Measurements from ENCODE around the gene GALNT8. TPM values are rescaled to one million over a fixed set of nuclear protein-coding genes. Genes with fewer than 3 reads are reported as not detected.
"Not testable (repeated sequence)": the region's sequence is repeated elsewhere in the genome, so short reads cannot be mapped to it uniquely, and the experiment has no call there.

GALNT8 gene
- polyA plus RNA-seq, 1 experiment = not detected

GRCh38 chr12:4707306-4707705 is 12.9 kb upstream of the GALNT8 start:
- H3K4me3 ChIP-seq (ENCODE audit: low read depth, low read length) = no peak overlapping the region
- no peak for TF ChIP-seq CTCF (IDR thresholded peaks at IDR 0.05; ENCODE audit: low read depth, low read length)
- no peak for DNase-seq (ENCODE audit: low read depth, low spot score)
- ChIA-PET CTCF (interaction anchor here (0.9 kb wide), 1 partner anchor 150 kb away, joined by 4 read pairs; no protein-coding TSS in a partner anchor), POLR2A (no interaction called here)
- no peaks in the 10 kb centered on the region for H3K27me3 ChIP-seq (ENCODE audit: control insufficient read depth, insufficient read depth, low read length)
- no peaks in the 10 kb centered on the region for H3K9me3 ChIP-seq (ENCODE audit: control insufficient read depth, insufficient read depth, low read length)
- H3K27ac ChIP-seq (ENCODE audit: low read depth, low read length) = no peak overlapping the region

DNA sequence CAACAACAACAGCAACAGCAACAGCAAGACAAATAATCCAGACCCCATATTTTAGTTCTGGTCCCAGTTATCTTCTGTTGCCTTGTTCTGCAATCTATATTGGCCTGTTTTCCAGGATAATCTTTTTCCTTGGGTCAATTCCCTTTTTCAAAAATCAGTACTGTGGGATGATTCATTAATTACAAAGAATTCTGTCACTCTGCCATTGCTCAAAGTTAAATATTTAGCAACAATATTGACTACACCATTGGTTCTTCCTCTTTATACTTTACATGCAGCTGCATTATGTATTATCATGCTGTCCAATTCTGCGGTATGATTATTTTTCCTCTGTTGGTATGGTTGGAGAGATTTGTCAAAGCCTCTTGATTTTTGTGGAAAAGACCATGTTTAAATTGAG is 10.1 kb upstream of the GALNT8 start:
- CTCF ChIA-PET = no interaction called here
- no peak overlapping the region for H3K27ac ChIP-seq (ENCODE audit: low read depth, low read length)
- no peaks in the 10 kb centered on the region for H3K9me3 ChIP-seq (ENCODE audit: control insufficient read depth, insufficient read depth, low read length)
- DNase-seq (ENCODE audit: low read depth, low spot score) = no peak
- no peaks in the 10 kb centered on the region for H3K27me3 ChIP-seq (ENCODE audit: control insufficient read depth, insufficient read depth, low read length)
- no peak overlapping the region for H3K4me3 ChIP-seq (ENCODE audit: low read depth, low read length)
- POLR2A ChIA-PET = no interaction called here
- no peak for TF ChIP-seq CTCF (IDR thresholded peaks at IDR 0.05; ENCODE audit: low read depth, low read length)

DNA sequence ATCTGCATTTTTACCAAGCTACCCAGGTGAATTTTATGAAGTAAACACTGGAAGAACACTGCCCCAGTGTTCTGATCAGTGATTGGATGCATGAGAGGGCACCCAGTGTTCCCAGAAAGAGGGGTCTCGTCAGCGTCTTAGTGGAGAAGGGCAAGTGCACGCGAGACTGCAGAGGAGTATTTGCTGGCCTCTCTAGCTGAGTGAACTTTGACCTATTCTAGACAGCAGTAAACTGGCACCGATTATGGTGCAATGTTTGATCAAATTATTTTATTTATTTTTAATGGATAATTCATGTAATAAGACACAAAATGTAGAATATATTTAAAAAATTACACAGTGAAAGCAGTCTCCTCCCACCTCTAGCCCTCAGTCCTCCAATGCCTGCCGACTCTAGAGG is 5.3 kb upstream of the GALNT8 start:
- Histone ChIP-seq H3K4me3 (ENCODE audit: low read depth, low read length) (no peak overlapping the region), H3K27ac (ENCODE audit: low read depth, low read length) (no peak overlapping the region), H3K27me3 (ENCODE audit: control insufficient read depth, insufficient read depth, low read length) (no peaks in the 10 kb centered on the region), H3K9me3 (ENCODE audit: control insufficient read depth, insufficient read depth, low read length) (no peaks in the 10 kb centered on the region)
- no peak for TF ChIP-seq CTCF (IDR thresholded peaks at IDR 0.05; ENCODE audit: low read depth, low read length)
- ChIA-PET POLR2A (no interaction called here), CTCF (no interaction called here)
- DNase-seq (ENCODE audit: low read depth, low spot score) = no peak

- no peak overlapping the region for H3K27ac ChIP-seq (ENCODE audit: low read depth, low read length)
- DNase-seq (ENCODE audit: low read depth, low spot score) = no peak
- POLR2A ChIA-PET = no interaction called here
- no peak overlapping the region for H3K4me3 ChIP-seq (ENCODE audit: low read depth, low read length)
- TF ChIP-seq CTCF (IDR thresholded peaks at IDR 0.05; ENCODE audit: low read depth, low read length) = no peak
- no peaks in the 10 kb centered on the region for H3K27me3 ChIP-seq (ENCODE audit: control insufficient read depth, insufficient read depth, low read length)
- CTCF ChIA-PET = no interaction called here
- H3K9me3 ChIP-seq (ENCODE audit: control insufficient read depth, insufficient read depth, low read length) = no peaks in the 10 kb centered on the region
These were observed 2.4 kb upstream of the GALNT8 start for GRCh38 chr12:4717806-4718205.

DNA sequence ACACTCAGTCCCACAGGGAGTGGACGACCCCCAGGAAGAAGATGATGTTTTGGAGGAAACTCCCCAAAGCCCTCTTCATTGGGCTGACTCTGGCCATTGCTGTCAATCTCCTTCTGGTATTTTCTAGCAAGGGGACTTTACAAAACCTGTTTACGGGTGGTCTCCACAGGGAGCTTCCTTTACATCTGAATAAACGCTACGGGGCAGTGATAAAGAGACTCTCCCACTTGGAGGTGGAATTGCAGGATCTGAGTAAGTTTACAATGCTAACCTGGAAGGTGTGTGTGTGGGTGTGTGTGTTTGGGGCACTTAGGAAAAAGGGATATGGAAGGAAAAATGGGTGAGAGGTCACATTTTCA is 416 bp downstream of the GALNT8 start:
- Histone ChIP-seq H3K27me3 (ENCODE audit: control insufficient read depth, insufficient read depth, low read length) (no peaks in the 10 kb centered on the region), H3K4me3 (ENCODE audit: low read depth, low read length) (no peak overlapping the region), H3K27ac (ENCODE audit: low read depth, low read length) (no peak overlapping the region), H3K9me3 (ENCODE audit: control insufficient read depth, insufficient read depth, low read length) (no peaks in the 10 kb centered on the region)
- no peak for TF ChIP-seq CTCF (IDR thresholded peaks at IDR 0.05; ENCODE audit: low read depth, low read length)
- ChIA-PET POLR2A (no interaction called here), CTCF (no interaction called here)
- DNase-seq (ENCODE audit: low read depth, low spot score) = no peak

- DNase-seq (ENCODE audit: low read depth, low spot score); H3K27ac ChIP-seq (ENCODE audit: low read depth, low read length); H3K27me3 ChIP-seq (ENCODE audit: control insufficient read depth, insufficient read depth, low read length); POLR2A ChIA-PET; CTCF ChIA-PET; H3K9me3 ChIP-seq (ENCODE audit: control insufficient read depth, insufficient read depth, low read length); H3K4me3 ChIP-seq (ENCODE audit: low read depth, low read length): not testable (repeated sequence)
These were observed 1.4 kb downstream of the GALNT8 start for GRCh38 chr12:4721587-4721986.
